DOHH2 (cell line): ENCODE results near the gene EPS15.

Source experiments
- CTCF ChIP-seq: fragments of 200-600 bp; sonication (generic); IDR thresholded peaks from one replicate; pipeline ENCODE4 v1.5.1; 2014; ENCODE audit warnings: antibody characterized with exemption, mild to moderate bottlenecking, low read depth, low read length; ENCODE audit not compliant: poor library complexity, severe bottlenecking
- EZH2phosphoT487 ChIP-seq: fragments of 200-600 bp; sonication (generic); IDR thresholded peaks from 2 replicates; pipeline ENCODE4 v1.6.1; 2017; ENCODE audit warnings: borderline replicate concordance, mild to moderate bottlenecking, antibody characterized with exemption, low read length, moderate library complexity, mixed read lengths

DNA sequence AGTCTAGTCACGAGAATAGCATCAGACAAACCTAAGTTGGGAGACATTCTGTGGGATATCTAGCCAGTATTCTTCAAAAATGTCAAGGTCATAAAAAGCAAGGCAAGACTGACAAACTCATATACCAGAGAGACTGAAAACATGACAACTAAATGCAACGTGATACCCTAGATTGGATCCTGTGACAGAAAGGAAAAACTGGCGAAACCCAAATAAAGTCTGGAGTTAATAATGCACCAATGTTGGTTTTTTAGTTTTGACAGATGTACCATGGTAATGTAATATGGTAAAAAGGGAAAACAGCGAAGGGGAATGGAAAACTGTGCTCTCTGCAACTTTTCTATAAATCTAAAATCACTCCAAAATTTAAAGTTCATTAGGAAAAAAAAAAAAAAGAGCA lies 64.5 kb downstream of the EPS15 start:
- no peak for TF ChIP-seq CTCF
- TF ChIP-seq EZH2phosphoT487 = no peak
